Activated T-cell treated with anti-CD3 and anti-CD28 coated beads for 4 hours (primary cell): ENCODE results near the gene FCRLA.
"Not testable (repeated sequence)": the region's sequence is repeated elsewhere in the genome, so short reads cannot be mapped to it uniquely, and the experiment has no call there.

ENCODE experiments used
- DNase-seq: peaks from one replicate; pipeline ENCODE4 v3.0.0-alpha.2; 2020

The FCRLA gene

GRCh38 chr1:161706482-161707347 lies at the start of gene FCRLA:
TSS of gene FCRLA (plus strand) at chr1:161707229. CDS start at chr1:161707265, 36 bp downstream.
- DNase-seq = no peak

- DNase-seq = not testable (repeated sequence)
Measured at GRCh38 chr1:161658524-161658923, 48.5 kb upstream of the FCRLA start.

DNA sequence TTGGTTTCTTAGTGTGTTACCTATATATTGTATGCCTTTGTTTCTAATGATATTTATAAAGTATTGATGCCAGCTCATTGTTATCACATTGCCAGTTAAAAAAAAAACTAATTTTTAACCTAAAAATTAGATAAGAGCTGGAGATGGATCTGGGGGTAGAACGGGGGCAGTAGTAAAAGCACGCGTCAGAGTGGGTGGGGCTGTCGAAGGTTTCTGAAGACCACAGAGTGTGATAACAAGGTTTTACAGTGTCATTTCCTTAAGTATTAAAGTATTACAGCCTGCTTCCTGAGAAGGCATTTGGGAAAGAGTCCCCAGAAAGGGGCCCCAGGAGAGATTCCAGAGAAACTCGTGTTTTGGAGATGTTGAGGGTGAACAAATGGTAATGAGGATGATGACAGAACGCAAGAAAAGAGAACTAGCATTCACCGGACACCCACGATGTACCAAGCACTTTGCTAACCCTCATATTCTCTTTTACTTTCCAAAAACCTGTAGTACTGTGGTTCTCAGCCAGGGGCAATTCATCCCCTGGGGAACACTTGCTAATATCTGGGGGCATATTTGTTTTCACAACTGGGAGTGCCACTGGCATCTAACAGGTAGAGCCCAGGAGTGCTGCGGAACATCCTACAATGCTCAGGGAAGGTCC lies 45.2 kb upstream of the FCRLA start:
- not testable (repeated sequence) for DNase-seq

GRCh38 chr1:161662684-161663339 lies 44.2 kb upstream of the FCRLA start, which contains the start of gene FCGR2B:
TSS of gene FCGR2B (plus strand) at chr1:161663143. CDS start at chr1:161663242, 99 bp downstream.
- DNase-seq = not testable (repeated sequence)

GRCh38 chr1:161663569-161663968 lies 43.5 kb upstream of the FCRLA start:
- not testable (repeated sequence) for DNase-seq

DNA sequence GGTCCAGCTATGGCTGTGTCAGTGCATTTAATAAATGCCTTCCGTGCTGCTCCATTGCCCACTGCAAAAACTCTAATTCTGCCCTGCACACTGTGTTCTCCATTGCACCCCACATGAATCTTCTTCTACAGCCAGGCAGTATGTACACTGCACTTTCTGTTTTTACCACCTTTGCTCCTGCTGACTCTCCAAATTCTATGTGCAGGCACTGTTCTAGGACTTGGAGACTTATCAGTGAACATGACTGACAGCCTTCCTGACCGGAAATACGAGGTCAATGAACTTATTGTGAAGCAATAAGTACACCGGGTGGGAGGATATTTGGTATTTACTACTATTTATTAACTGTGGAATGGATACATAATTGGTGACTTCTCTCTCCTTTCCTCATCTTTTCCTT lies 42.3 kb upstream of the FCRLA start:
- not testable (repeated sequence) for DNase-seq

GRCh38 chr1:161671045-161672020 lies 35.7 kb upstream of the FCRLA start:
- not testable (repeated sequence) for DNase-seq

GRCh38 chr1:161673437-161673836 lies 33.6 kb upstream of the FCRLA start:
- not testable (repeated sequence) for DNase-seq

DNA sequence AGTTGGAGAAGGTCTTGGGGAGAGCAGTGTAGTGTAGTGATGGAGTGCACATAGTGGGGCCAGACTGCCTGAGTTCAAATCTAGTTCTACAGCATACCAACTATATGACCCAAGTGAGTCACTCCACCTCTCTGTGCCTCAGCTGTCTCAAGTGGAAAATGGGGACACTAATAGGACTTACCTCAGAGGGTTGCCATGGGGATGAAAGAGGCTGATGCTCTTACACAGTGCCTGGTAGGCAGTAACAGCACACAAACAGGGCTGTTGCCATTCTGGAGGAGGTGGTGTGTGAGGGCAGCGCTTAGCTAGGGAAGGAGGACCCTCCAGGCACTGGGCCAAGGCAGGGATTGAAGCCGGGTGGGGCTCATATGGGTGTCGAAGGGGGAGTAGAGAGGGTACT lies 32.6 kb upstream of the FCRLA start:
- DNase-seq = not testable (repeated sequence)

GRCh38 chr1:161674908-161675307 lies 32.1 kb upstream of the FCRLA start:
- DNase-seq = not testable (repeated sequence)

GRCh38 chr1:161676441-161676840 lies 30.6 kb upstream of the FCRLA start:
- DNase-seq = no peak

- no peak for DNase-seq
Measured at GRCh38 chr1:161676958-161677689, 29.9 kb upstream of the FCRLA start.

- no peak for DNase-seq
Measured at GRCh38 chr1:161678500-161678899, 28.5 kb upstream of the FCRLA start.

GRCh38 chr1:161681879-161682278 lies 25.1 kb upstream of the FCRLA start:
- no peak for DNase-seq

DNA sequence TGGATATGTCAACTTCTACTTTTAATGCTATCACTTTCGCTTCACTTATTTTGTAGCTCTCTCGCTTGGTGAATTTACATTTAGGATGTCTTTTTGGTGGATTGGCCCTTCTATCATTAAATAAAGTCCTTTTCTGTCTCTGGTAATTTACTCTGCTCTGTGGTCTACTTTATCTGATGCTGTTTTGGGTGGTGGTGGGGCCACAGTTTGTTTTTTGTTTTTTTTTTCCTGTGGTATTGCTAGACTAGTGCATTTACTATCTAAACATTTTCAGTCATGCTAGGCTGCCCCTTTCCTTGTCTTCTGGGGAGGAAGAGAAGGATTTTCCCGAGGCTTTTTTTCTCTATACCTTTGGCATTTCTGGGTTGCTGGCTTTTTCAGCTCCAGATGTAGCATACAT lies 18.1 kb upstream of the FCRLA start:
- no peak for DNase-seq

DNA sequence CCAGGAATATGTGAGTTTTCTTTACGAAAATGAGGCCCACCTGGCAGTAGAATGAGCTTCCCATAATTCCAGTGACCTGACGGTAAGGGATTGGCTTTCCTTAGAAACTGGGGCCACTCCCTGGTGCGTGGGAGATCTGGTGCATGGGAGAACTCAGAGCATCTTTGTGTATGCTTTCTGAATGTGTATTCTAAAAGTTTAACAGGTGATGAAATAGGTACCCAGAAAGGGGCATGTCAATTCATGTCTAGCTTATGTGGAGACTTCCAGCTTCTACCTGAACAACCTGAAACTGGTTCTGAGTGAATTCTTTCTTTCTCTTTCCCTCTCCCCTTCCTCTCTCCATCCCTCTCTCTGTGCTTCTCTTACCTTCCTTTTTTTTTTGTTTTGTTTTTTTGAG lies 15.2 kb upstream of the FCRLA start:
- DNase-seq = no peak

GRCh38 chr1:161693020-161693712 lies 13.9 kb upstream of the FCRLA start:
- not testable (repeated sequence) for DNase-seq

GRCh38 chr1:161698302-161698701 lies 8.7 kb upstream of the FCRLA start:
- DNase-seq = not testable (repeated sequence)

DNA sequence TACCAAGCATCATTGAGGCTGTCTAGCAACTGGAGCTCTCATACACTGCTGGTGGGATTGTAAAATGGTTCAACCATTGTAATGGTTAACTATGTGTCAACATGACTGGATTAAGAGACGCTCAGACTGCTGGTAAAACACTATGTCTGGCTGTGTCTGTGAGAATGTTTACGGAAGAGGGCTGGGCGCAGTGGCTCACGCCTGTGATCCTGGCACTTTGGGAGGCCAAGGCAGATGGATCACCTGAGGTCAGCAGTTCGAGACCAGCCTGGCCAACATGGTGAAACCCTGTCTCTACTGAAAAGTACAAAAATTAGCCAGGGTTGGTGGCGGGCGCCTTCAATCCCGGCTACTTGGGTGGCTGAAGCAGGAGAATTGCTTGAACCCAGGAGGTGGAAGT lies 4.8 kb upstream of the FCRLA start:
- no peak for DNase-seq

DNA sequence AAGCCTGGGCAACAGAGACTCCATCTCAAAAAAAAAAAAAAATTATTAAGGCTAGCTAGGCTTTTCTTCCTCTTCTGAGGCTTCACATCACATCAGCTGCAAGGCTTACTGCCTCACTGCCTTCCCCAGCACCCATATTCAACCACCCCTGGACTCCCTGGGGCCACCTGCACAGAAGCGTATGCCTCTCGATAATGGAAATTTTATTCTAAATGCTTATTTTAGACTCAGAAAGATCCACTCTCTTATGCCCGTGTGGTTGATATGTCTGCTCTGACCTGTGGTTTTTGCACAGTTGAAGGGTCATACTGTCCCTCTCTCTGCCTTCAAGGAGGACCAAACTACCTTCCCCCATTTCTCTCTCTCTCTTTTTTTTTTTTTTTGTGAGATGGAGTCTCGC lies 1.5 kb upstream of the FCRLA start:
- DNase-seq = no peak

DNA sequence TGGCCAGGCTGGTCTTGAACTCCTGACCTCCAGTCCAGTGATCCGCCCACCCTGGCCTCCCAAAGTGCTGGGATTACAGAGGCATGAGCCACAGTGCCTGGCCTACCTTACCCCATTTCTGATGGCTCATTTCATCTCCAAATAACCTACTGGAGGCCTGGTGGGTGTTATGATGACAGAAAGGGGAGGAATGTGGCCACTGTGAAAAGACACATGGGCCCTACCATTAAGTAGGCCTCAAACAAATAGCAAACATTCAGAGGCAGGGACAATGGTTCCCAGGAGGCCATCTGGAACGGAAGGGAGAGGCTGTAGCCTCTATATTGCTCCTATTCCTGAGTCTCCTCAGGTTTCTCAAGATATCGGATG lies 932 bp upstream of the FCRLA start:
- no peak for DNase-seq
